ENCODE results near the gene LCP2.

DNA sequence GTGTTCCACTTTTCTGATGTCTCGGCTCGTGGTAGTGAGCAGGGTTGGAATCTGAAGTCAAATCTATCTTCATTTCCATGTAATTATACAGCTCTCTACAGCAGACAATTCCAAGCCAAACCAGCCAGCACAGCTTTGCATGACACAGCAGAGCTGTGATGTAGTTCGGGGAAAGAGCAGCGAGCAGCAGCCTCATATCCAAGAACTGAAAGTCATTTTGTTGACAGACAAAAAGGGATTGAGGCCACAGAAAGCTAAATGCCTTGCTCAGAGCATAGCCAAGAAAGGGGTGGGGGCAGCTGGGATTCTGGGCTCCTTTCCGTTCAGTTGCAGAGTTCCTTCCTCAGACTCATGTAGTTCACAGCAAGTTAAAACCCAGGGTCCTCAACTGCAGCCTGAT is 32.1 kb downstream of the LCP2 start:
- TF ChIP-seq TCF12 (IDR thresholded peaks at IDR 0.05; ENCODE audit: low read depth, low read length) (no peak), RCOR1 (conservative IDR thresholded peaks at IDR 0.05; ENCODE audit: low read depth, low read length) (no peak), RB1 (IDR thresholded peaks at IDR 0.05; ENCODE audit: borderline replicate concordance) (no peak), POLR2A (IDR thresholded peaks at IDR 0.05; ENCODE audit: low read depth, low read length) (no peak), POLR2AphosphoS2 (IDR thresholded peaks at IDR 0.05; ENCODE audit: low read depth, low read length) (no peak), ZNF384 (IDR thresholded peaks at IDR 0.05; ENCODE audit: borderline replicate concordance, low read depth, low read length) (no peak)
- TF ChIP-seq, protein P1, sequence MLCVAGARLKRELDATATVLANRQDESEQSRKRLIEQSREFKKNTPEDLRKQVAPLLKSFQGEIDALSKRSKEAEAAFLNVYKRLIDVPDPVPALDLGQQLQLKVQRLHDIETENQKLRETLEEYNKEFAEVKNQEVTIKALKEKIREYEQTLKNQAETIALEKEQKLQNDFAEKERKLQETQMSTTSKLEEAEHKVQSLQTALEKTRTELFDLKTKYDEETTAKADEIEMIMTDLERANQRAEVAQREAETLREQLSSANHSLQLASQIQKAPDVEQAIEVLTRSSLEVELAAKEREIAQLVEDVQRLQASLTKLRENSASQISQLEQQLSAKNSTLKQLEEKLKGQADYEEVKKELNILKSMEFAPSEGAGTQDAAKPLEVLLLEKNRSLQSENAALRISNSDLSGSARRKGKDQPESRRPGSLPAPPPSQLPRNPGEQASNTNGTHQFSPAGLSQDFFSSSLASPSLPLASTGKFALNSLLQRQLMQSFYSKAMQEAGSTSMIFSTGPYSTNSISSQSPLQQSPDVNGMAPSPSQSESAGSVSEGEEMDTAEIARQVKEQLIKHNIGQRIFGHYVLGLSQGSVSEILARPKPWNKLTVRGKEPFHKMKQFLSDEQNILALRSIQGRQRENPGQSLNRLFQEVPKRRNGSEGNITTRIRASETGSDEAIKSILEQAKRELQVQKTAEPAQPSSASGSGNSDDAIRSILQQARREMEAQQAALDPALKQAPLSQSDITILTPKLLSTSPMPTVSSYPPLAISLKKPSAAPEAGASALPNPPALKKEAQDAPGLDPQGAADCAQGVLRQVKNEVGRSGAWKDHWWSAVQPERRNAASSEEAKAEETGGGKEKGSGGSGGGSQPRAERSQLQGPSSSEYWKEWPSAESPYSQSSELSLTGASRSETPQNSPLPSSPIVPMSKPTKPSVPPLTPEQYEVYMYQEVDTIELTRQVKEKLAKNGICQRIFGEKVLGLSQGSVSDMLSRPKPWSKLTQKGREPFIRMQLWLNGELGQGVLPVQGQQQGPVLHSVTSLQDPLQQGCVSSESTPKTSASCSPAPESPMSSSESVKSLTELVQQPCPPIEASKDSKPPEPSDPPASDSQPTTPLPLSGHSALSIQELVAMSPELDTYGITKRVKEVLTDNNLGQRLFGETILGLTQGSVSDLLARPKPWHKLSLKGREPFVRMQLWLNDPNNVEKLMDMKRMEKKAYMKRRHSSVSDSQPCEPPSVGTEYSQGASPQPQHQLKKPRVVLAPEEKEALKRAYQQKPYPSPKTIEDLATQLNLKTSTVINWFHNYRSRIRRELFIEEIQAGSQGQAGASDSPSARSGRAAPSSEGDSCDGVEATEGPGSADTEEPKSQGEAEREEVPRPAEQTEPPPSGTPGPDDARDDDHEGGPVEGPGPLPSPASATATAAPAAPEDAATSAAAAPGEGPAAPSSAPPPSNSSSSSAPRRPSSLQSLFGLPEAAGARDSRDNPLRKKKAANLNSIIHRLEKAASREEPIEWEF (IDR thresholded peaks at IDR 0.05; ENCODE audit: insufficient replicate concordance, low read depth, low read length), result no peak
- TF ChIP-seq, protein P2, sequence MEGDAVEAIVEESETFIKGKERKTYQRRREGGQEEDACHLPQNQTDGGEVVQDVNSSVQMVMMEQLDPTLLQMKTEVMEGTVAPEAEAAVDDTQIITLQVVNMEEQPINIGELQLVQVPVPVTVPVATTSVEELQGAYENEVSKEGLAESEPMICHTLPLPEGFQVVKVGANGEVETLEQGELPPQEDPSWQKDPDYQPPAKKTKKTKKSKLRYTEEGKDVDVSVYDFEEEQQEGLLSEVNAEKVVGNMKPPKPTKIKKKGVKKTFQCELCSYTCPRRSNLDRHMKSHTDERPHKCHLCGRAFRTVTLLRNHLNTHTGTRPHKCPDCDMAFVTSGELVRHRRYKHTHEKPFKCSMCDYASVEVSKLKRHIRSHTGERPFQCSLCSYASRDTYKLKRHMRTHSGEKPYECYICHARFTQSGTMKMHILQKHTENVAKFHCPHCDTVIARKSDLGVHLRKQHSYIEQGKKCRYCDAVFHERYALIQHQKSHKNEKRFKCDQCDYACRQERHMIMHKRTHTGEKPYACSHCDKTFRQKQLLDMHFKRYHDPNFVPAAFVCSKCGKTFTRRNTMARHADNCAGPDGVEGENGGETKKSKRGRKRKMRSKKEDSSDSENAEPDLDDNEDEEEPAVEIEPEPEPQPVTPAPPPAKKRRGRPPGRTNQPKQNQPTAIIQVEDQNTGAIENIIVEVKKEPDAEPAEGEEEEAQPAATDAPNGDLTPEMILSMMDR (IDR thresholded peaks at IDR 0.05 in 2 of 3, conservative IDR thresholded peaks at IDR 0.05 in 1 of 3; ENCODE audit: control insufficient read depth in 2 of 3, extremely low read depth in 1 of 3, insufficient read depth in 1 of 3, low read depth in 3 of 3, low read length in 3 of 3), result no peak
